ENCODE results near the gene SPTBN1.

- no peak for TF ChIP-seq SP1 (IDR thresholded peaks at IDR 0.05)
- TF ChIP-seq SUZ12 (IDR thresholded peaks at IDR 0.05): no peak
- TF ChIP-seq FOXA1 (IDR thresholded peaks at IDR 0.05): no peak
- TF ChIP-seq FOXK2 (IDR thresholded peaks at IDR 0.05): no peak
- TF ChIP-seq BHLHE40 (IDR thresholded peaks at IDR 0.05; ENCODE audit: borderline replicate concordance): no peak
- no peak for TF ChIP-seq FOXM1 (IDR thresholded peaks at IDR 0.05; ENCODE audit: borderline replicate concordance)
- TF ChIP-seq ARNT (IDR thresholded peaks at IDR 0.05): no peak
Measured at GRCh38 chr2:54704688-54705605, 248.8 kb downstream of the SPTBN1 start.

Measured in HEK293T (cell line).